Suprapubic skin (tissue), 3 donors: Measurements from ENCODE around the gene SETBP1.

Experiments used
- POLR2A ChIP-seq, 2 donors: fragments of 450-650 bp; IDR thresholded peaks; one replicate each; pipeline ENCODE4 v1.6.1; 2017; ENCODE audit warnings: antibody characterized with exemption in 2 of 2, mild to moderate bottlenecking in 2 of 2, moderate library complexity in 2 of 2
- TF ChIP-seq, protein P1 (sequence below), 2 donors: fragments of 200-600 bp in 1 of 2; fragments of 450-650 bp in 1 of 2; sonication (generic) in 1 of 2; IDR thresholded peaks; one replicate each; pipeline ENCODE4 v1.5.1; 2016 to 2019; ENCODE audit warnings: antibody characterized with exemption in 2 of 2, mild to moderate bottlenecking in 1 of 2, moderate library complexity in 1 of 2

DNA sequence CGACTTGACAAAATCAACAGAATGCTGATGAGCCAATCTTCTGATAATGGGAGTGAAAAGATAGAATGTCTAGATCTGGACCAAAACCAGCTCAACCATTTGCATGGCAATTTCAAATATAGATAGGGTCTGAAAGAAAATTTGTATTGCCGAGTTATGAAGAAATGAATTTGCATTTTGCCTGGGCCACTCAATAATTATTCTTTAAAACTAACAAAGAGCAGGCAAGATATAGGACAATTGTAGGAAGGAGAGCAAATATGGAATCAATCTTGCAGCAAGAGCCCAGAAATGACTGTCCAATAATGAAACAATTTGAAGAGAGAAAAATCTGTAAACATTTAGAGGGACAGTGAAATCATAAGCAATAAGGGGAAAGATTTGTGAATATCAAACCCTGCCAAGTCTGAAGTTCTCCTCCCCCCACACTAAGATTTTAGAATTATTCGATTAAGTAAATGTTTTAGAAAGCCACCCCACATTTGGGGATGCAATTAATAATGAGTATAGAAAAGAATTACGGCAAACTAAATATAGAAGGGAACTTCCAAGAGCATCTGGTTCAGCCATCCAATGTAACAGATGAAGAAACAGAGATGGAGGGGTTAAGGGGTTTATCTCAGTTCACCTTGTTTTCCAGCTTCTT lies 377.4 kb downstream of the SETBP1 start:
- TF ChIP-seq, protein P1, sequence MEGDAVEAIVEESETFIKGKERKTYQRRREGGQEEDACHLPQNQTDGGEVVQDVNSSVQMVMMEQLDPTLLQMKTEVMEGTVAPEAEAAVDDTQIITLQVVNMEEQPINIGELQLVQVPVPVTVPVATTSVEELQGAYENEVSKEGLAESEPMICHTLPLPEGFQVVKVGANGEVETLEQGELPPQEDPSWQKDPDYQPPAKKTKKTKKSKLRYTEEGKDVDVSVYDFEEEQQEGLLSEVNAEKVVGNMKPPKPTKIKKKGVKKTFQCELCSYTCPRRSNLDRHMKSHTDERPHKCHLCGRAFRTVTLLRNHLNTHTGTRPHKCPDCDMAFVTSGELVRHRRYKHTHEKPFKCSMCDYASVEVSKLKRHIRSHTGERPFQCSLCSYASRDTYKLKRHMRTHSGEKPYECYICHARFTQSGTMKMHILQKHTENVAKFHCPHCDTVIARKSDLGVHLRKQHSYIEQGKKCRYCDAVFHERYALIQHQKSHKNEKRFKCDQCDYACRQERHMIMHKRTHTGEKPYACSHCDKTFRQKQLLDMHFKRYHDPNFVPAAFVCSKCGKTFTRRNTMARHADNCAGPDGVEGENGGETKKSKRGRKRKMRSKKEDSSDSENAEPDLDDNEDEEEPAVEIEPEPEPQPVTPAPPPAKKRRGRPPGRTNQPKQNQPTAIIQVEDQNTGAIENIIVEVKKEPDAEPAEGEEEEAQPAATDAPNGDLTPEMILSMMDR (IDR thresholded peaks at IDR 0.05): no peak
- TF ChIP-seq POLR2A (IDR thresholded peaks at IDR 0.05): no peak
